ENCODE results near the gene DENND6B.

DNA sequence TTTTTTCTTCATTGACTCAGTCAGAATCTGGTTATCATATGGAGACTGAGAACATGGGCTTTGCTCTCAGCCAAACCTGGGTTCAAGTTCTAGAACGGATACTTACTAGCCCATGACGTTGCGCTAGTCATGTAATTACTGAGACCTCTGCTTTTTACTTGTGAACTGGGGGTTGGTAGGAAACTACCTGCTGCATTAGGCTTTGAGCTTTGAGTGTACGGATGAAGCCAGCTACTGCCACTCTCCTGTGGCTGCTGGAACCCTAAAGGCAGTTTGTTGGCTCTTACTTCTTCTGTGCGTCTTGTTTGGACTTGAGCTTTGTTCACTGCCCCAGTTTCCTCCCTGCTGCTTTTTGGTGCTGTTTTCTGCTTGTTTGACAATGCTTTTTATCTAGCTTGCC lies 34.4 kb upstream of the DENND6B start:
- no peak for TF ChIP-seq POLR2A (IDR thresholded peaks at IDR 0.05)
- TF ChIP-seq, protein P1, sequence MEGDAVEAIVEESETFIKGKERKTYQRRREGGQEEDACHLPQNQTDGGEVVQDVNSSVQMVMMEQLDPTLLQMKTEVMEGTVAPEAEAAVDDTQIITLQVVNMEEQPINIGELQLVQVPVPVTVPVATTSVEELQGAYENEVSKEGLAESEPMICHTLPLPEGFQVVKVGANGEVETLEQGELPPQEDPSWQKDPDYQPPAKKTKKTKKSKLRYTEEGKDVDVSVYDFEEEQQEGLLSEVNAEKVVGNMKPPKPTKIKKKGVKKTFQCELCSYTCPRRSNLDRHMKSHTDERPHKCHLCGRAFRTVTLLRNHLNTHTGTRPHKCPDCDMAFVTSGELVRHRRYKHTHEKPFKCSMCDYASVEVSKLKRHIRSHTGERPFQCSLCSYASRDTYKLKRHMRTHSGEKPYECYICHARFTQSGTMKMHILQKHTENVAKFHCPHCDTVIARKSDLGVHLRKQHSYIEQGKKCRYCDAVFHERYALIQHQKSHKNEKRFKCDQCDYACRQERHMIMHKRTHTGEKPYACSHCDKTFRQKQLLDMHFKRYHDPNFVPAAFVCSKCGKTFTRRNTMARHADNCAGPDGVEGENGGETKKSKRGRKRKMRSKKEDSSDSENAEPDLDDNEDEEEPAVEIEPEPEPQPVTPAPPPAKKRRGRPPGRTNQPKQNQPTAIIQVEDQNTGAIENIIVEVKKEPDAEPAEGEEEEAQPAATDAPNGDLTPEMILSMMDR (IDR thresholded peaks at IDR 0.05), result no peak

Measured in body of pancreas (tissue), 4 donors.